Measurements from ENCODE around the gene SPI1.

- no peak for TF ChIP-seq CTCF (IDR thresholded peaks at IDR 0.05)
- no peak for TF ChIP-seq POLR2A (IDR thresholded peaks at IDR 0.05)
Measured at GRCh38 chr11:47328449-47329390, 49.6 kb downstream of the SPI1 start.

Measured in body of pancreas (tissue), 4 donors.